Astrocyte (in vitro differentiated cells and primary cell): ENCODE measurements around the gene LMCD1. TPM values are rescaled to one million over a fixed set of nuclear protein-coding genes. Genes with fewer than 3 reads are reported as not detected.
A peak's percentile ranks its signal among the peaks of the same experiment; 100 is the strongest.

Source experiments
- DNase-seq: peaks from one replicate; pipeline ENCODE4 v3.0.0-alpha.2; 2010; ENCODE audit warnings: low read depth
- FAIRE-seq: peaks from 2 replicates; lab custom pipeline; 2011; peaks lifted over from hg19 to GRCh38; lab: Jason Lieb, UNC
- H2AFZ ChIP-seq: 2 replicates; pipeline ENCODE4 v1.6.0; 2012; ENCODE audit warnings: low read depth, low read length, inconsistent platforms
- H3K27ac ChIP-seq: 2 replicates; pipeline ENCODE4 v1.5.1; 2011; ENCODE audit warnings: low read depth, low read length, inconsistent platforms
- H3K27me3 ChIP-seq: 2 replicates; pipeline ENCODE4 v1.6.0; 2011; ENCODE audit warnings: low read length, inconsistent platforms; ENCODE audit not compliant: insufficient read depth
- H3K36me3 ChIP-seq: 2 replicates; pipeline ENCODE4 v1.5.1; 2011; ENCODE audit warnings: low read length, inconsistent platforms; ENCODE audit not compliant: insufficient read depth
- H3K4me1 ChIP-seq: 2 replicates; pipeline ENCODE4 v1.5.1; 2011; ENCODE audit warnings: low read length, inconsistent platforms; ENCODE audit not compliant: insufficient read depth
- H3K4me2 ChIP-seq: 2 replicates; pipeline ENCODE4 v1.6.0; 2012; ENCODE audit warnings: low read length, inconsistent platforms
- H3K4me3 ChIP-seq: 2 replicates; pipeline ENCODE4 v1.5.1; 2011; ENCODE audit warnings: low read depth, mild to moderate bottlenecking, low read length, inconsistent platforms; ENCODE audit not compliant: insufficient read depth
- H3K79me2 ChIP-seq: 2 replicates; pipeline ENCODE4 v1.6.0; 2012; ENCODE audit warnings: mild to moderate bottlenecking, low read length, inconsistent platforms; ENCODE audit not compliant: insufficient read depth
- H3K9ac ChIP-seq: 2 replicates; pipeline ENCODE4 v1.6.0; 2012; ENCODE audit warnings: mild to moderate bottlenecking, low read length, inconsistent platforms
- H3K9me3 ChIP-seq: 2 replicates; pipeline ENCODE4 v1.5.1; 2012; ENCODE audit warnings: low read depth, mild to moderate bottlenecking, low read length, inconsistent platforms; ENCODE audit not compliant: insufficient read depth
- H4K20me1 ChIP-seq: 2 replicates; pipeline ENCODE4 v1.6.0; 2012; ENCODE audit warnings: low read length, inconsistent platforms; ENCODE audit not compliant: insufficient read depth
- H3K27ac Mint-ChIP-seq: one replicate; pipeline ENCODE4 v1.8.0; 2021; ENCODE audit warnings: mild to moderate bottlenecking, mixed read lengths; ENCODE audit not compliant: unreplicated experiment
- H3K27me3 Mint-ChIP-seq: one replicate; pipeline ENCODE4 v1.8.0; 2021; ENCODE audit warnings: low read depth, mixed read lengths; ENCODE audit not compliant: unreplicated experiment
- H3K36me3 Mint-ChIP-seq: one replicate; pipeline ENCODE4 v1.8.0; 2021; ENCODE audit warnings: low read depth, mixed read lengths; ENCODE audit not compliant: unreplicated experiment
- H3K4me1 Mint-ChIP-seq: one replicate; pipeline ENCODE4 v1.8.0; 2021; ENCODE audit warnings: low read depth, mixed read lengths; ENCODE audit not compliant: unreplicated experiment
- H3K4me3 Mint-ChIP-seq: one replicate; pipeline ENCODE4 v1.8.0; 2021; ENCODE audit warnings: mild to moderate bottlenecking, moderate library complexity, mixed read lengths; ENCODE audit not compliant: unreplicated experiment
- H3K9me3 Mint-ChIP-seq: one replicate; pipeline ENCODE4 v1.8.0; 2021; ENCODE audit warnings: mild to moderate bottlenecking, mixed read lengths; ENCODE audit not compliant: unreplicated experiment
- EZH2 ChIP-seq: IDR thresholded peaks from 2 replicates; pipeline ENCODE4 v1.6.1; 2012; ENCODE audit warnings: mild to moderate bottlenecking, low read length, inconsistent platforms; ENCODE audit not compliant: insufficient read depth
- total RNA-seq: library from RNA; stranded (reverse); gene quantifications from 2 replicates; pipeline ENCODE4 v1.2.1, GENCODE V29; 2021
- TF ChIP-seq, protein P1 (sequence below): IDR thresholded peaks from 2 replicates; pipeline ENCODE4 v1.5.1; 2011; ENCODE audit warnings: low read depth, mild to moderate bottlenecking, inconsistent platforms, low read length, moderate library complexity; ENCODE audit not compliant: insufficient read depth

The LMCD1 gene
- total RNA-seq, 1 donor from 2014 or later: 374 TPM

DNA sequence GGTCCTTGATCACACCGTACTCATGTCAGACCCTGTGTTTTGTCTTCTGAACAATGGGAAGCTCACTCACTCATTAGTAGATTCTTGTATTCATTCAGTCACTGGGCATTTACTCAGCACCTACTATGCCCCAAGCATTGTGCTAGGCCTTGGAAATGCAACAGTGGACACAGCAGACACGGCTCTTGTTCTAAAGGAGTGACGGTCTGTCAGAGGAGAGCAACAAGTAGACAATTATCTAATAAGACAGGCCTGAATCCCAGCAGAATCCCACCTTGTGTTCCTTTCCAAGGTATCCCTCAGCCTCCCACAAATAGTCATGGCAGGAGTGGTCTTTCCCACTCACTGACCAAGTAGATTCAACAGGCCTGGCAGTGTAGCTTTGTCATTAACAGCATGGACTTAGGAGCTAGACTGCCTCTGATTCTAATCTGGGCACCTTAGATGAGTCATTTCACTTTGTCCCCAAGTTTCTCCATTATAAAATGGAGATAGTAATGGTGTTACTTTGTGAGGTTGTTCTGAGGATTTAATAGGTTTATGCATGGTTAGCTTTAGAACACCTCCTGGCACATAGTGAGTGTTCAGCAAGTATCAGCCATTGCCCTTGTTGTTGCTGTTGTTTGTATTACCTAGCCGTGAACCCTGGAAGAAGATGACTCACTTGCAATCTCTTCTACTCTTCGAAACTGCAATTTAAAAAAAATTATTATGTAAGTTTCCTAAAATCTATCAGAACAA is 73.9 kb downstream of the LMCD1 start:
- Mint-ChIP-seq H3K4me1 (peaks cover 52% of the 10 kb centered on the region), H3K27me3 (no peaks in the 10 kb centered on the region), H3K27ac (no peak overlapping the region), H3K36me3 (peaks cover 18% of the 10 kb centered on the region), H3K4me3 (no peak overlapping the region), H3K9me3 (peaks cover 3% of the 10 kb centered on the region)
- FAIRE-seq (no peak), DNase-seq (peak; percentile 49)
- Histone ChIP-seq H3K27me3 (no peaks in the 10 kb centered on the region), H3K9me3 (no peaks in the 10 kb centered on the region), H4K20me1 (no peaks in the 10 kb centered on the region), H3K27ac (no peak overlapping the region), H3K9ac (no peak overlapping the region), H3K79me2 (no peaks in the 10 kb centered on the region), H3K4me1 (peaks cover 22% of the 10 kb centered on the region), H3K4me2 (peak overlapping the region; percentile 13), H3K36me3 (peaks cover 3% of the 10 kb centered on the region), H2AFZ (no peak overlapping the region), H3K4me3 (no peak overlapping the region)
- TF ChIP-seq EZH2: no peak
- TF ChIP-seq, protein P1, sequence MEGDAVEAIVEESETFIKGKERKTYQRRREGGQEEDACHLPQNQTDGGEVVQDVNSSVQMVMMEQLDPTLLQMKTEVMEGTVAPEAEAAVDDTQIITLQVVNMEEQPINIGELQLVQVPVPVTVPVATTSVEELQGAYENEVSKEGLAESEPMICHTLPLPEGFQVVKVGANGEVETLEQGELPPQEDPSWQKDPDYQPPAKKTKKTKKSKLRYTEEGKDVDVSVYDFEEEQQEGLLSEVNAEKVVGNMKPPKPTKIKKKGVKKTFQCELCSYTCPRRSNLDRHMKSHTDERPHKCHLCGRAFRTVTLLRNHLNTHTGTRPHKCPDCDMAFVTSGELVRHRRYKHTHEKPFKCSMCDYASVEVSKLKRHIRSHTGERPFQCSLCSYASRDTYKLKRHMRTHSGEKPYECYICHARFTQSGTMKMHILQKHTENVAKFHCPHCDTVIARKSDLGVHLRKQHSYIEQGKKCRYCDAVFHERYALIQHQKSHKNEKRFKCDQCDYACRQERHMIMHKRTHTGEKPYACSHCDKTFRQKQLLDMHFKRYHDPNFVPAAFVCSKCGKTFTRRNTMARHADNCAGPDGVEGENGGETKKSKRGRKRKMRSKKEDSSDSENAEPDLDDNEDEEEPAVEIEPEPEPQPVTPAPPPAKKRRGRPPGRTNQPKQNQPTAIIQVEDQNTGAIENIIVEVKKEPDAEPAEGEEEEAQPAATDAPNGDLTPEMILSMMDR: no peak

DNA sequence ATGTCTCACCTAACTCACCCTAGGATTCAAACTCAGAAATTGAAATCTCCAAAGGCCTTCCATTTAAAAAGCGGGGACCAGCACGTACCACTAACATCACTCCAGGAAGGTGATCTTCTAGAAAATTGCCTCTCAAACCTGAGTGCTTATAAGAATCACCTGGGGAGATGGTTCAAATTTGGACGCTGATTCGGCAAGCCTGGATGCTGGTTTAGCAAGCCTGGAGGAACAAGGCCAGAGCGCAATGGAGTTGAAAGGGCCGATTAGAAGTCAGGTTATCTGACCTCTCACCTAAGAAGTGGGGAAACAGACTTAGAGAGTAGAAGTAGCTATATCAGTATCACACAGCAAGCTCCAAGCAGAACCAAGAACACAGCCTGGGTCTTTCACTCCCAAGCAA is 74.8 kb downstream of the LMCD1 start:
- Histone ChIP-seq H3K36me3 (no peaks in the 10 kb centered on the region), H3K4me2 (no peak overlapping the region), H4K20me1 (no peaks in the 10 kb centered on the region), H2AFZ (no peak overlapping the region), H3K9ac (no peak overlapping the region), H3K9me3 (no peaks in the 10 kb centered on the region), H3K4me3 (no peak overlapping the region), H3K27me3 (no peaks in the 10 kb centered on the region), H3K79me2 (no peaks in the 10 kb centered on the region), H3K4me1 (peaks cover 25% of the 10 kb centered on the region), H3K27ac (no peak overlapping the region)
- H3K36me3 Mint-ChIP-seq: peaks cover 17% of the 10 kb centered on the region
- TF ChIP-seq, protein P1: no peak
- TF ChIP-seq EZH2: no peak
- peaks cover 56% of the 10 kb centered on the region for H3K4me1 Mint-ChIP-seq
- H3K27ac Mint-ChIP-seq: no peak overlapping the region
- H3K4me3 Mint-ChIP-seq: no peak overlapping the region
- no peaks in the 10 kb centered on the region for H3K27me3 Mint-ChIP-seq
- no peak for DNase-seq
- no peaks in the 10 kb centered on the region for H3K9me3 Mint-ChIP-seq
- FAIRE-seq: no peak

DNA sequence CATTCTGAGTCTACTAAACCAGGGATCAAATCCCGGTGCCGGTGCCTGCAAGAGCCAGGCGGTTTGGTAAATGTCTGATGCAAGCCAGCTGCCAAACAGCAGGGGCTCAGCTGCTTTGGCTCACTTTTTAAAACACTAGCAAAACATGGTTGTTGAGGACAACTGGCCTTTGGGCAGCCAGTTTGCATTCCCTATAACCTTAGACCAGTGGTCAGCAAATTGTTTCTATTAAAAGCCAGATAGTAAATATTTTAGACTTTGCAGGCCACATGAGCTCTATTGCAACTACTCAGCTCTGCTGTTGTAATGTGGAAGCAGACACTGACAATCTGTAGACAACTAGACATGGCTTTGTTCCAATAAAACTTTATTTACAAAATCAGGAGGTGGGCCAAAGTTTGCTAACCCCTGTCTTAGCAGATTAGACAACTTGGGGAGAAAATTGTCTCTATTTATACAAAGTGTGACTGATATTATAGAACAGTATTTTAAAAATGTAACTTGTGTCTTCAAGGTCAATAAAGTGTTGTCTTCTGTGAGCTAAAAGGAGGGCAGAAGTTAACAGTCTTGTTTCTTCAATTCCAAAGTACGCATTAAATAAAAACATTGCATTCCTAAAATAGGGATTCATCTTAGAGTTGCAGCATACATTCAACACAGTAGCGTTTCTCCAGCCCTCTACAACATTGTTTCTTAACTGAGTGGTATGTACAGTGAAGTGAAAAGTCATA is 75.4 kb downstream of the LMCD1 start:
- Mint-ChIP-seq H3K4me1 (peaks cover 59% of the 10 kb centered on the region), H3K36me3 (peaks cover 13% of the 10 kb centered on the region), H3K9me3 (no peaks in the 10 kb centered on the region), H3K4me3 (no peak overlapping the region), H3K27ac (no peak overlapping the region), H3K27me3 (no peaks in the 10 kb centered on the region)
- Histone ChIP-seq H4K20me1 (no peaks in the 10 kb centered on the region), H2AFZ (no peak overlapping the region), H3K4me1 (peaks cover 25% of the 10 kb centered on the region), H3K27me3 (no peaks in the 10 kb centered on the region), H3K9me3 (no peaks in the 10 kb centered on the region), H3K27ac (peak overlapping the region; percentile 20), H3K4me2 (no peak overlapping the region), H3K79me2 (no peaks in the 10 kb centered on the region), H3K4me3 (no peak overlapping the region), H3K9ac (no peak overlapping the region), H3K36me3 (no peaks in the 10 kb centered on the region)
- TF ChIP-seq, protein P1: no peak
- no peak for TF ChIP-seq EZH2
- DNase-seq (peak; percentile 59), FAIRE-seq (no peak)
